ENCODE data around the gene KIAA1614.

The KIAA1614 gene

GRCh38 chr1:180953291-180954004 lies 40.8 kb downstream of the KIAA1614 start:
- TF ChIP-seq POLR2AphosphoS5 (IDR thresholded peaks at IDR 0.05; ENCODE audit: low read depth, low read length) (no peak), FOXP2 (optimal IDR thresholded peaks at IDR 0.05; ENCODE audit: borderline replicate concordance, extremely low read depth, extremely low read length, insufficient read depth) (no peak), TAF1 (IDR thresholded peaks at IDR 0.05; ENCODE audit: borderline replicate concordance, insufficient read depth, low read length) (no peak), SIN3A (IDR thresholded peaks at IDR 0.05; ENCODE audit: borderline replicate concordance, insufficient read depth, low read length) (no peak), REST (IDR thresholded peaks at IDR 0.05; ENCODE audit: insufficient read depth in 1 of 2, low read depth in 2 of 2, low read length in 2 of 2) (no peak)

- TF ChIP-seq SIN3A (IDR thresholded peaks at IDR 0.05; ENCODE audit: borderline replicate concordance, insufficient read depth, low read length) (no peak), TAF1 (IDR thresholded peaks at IDR 0.05; ENCODE audit: borderline replicate concordance, insufficient read depth, low read length) (no peak), FOXP2 (optimal IDR thresholded peaks at IDR 0.05; ENCODE audit: borderline replicate concordance, extremely low read depth, extremely low read length, insufficient read depth) (no peak), REST (IDR thresholded peaks at IDR 0.05; ENCODE audit: insufficient read depth in 1 of 2, low read depth in 2 of 2, low read length in 2 of 2) (no peak), POLR2AphosphoS5 (IDR thresholded peaks at IDR 0.05; ENCODE audit: low read depth, low read length) (no peak)
Observed at GRCh38 chr1:180954005-180954800, 41.5 kb downstream of the KIAA1614 start.

- TF ChIP-seq POLR2AphosphoS5 (IDR thresholded peaks at IDR 0.05; ENCODE audit: low read depth, low read length) (no peak), FOXP2 (optimal IDR thresholded peaks at IDR 0.05; ENCODE audit: borderline replicate concordance, extremely low read depth, extremely low read length, insufficient read depth) (no peak), SIN3A (IDR thresholded peaks at IDR 0.05; ENCODE audit: borderline replicate concordance, insufficient read depth, low read length) (no peak), TAF1 (IDR thresholded peaks at IDR 0.05; ENCODE audit: borderline replicate concordance, insufficient read depth, low read length) (no peak), REST (IDR thresholded peaks at IDR 0.05; ENCODE audit: insufficient read depth in 1 of 2, low read depth in 2 of 2, low read length in 2 of 2) (no peak)
Observed at GRCh38 chr1:180954801-180955165, 42.1 kb downstream of the KIAA1614 start.

- TF ChIP-seq FOXP2 (optimal IDR thresholded peaks at IDR 0.05; ENCODE audit: borderline replicate concordance, extremely low read depth, extremely low read length, insufficient read depth) (no peak), POLR2AphosphoS5 (IDR thresholded peaks at IDR 0.05; ENCODE audit: low read depth, low read length) (no peak), TAF1 (IDR thresholded peaks at IDR 0.05; ENCODE audit: borderline replicate concordance, insufficient read depth, low read length) (no peak)
Observed at GRCh38 chr1:180956028-180956640, 43.4 kb downstream of the KIAA1614 start.

- TF ChIP-seq FOXP2 (optimal IDR thresholded peaks at IDR 0.05; ENCODE audit: borderline replicate concordance, extremely low read depth, extremely low read length, insufficient read depth) (no peak), TAF1 (IDR thresholded peaks at IDR 0.05; ENCODE audit: borderline replicate concordance, insufficient read depth, low read length) (no peak), POLR2AphosphoS5 (IDR thresholded peaks at IDR 0.05; ENCODE audit: low read depth, low read length) (no peak), REST (IDR thresholded peaks at IDR 0.05; ENCODE audit: insufficient read depth in 1 of 2, low read depth in 2 of 2, low read length in 2 of 2) (no peak), SIN3A (IDR thresholded peaks at IDR 0.05; ENCODE audit: borderline replicate concordance, insufficient read depth, low read length) (no peak)
Observed at GRCh38 chr1:180961622-180962021, 48.9 kb downstream of the KIAA1614 start.

Data from PFSK-1 (cell line).